OCI-LY7 (cell line): ENCODE data around the gene CLMN. TPM values are rescaled to one million over a fixed set of nuclear protein-coding genes. Genes with fewer than 3 reads are reported as not detected.

Experiments used
- BruUV-seq: library from RNA; stranded (reverse); fragments of 400-500 nt; replicated peaks from 2 replicates; lab custom pipeline; 2021; lab: Mats Ljungman, UMichigan
- CTCF ChIA-PET: fragments of 300-600 bp; sonication (Branson Sonifier 250); formaldehyde crosslinking; loops from one replicate; lab custom pipeline; 2022; ENCODE audit warnings: antibody characterized with exemption; ENCODE audit not compliant: unreplicated experiment; lab: Charles Lee
- POLR2A ChIA-PET: fragments of 300-600 bp; sonication (Branson Sonifier 250); formaldehyde crosslinking; loops from one replicate; lab custom pipeline; 2022; ENCODE audit warnings: antibody characterized with exemption; lab: Charles Lee
- DNase-seq: peaks from one replicate; pipeline ENCODE4 v3.0.0-alpha.2; 2015; ENCODE audit warnings: low spot score
- H2AFZ ChIP-seq: fragments of 200-600 bp; sonication (generic), shearing (Covaris generic); 2 replicates; pipeline ENCODE4 v1.6.1; 2014; ENCODE audit warnings: mild to moderate bottlenecking, antibody characterized with exemption, low read length, moderate library complexity
- H3K27ac ChIP-seq: fragments of 200-600 bp; sonication (generic); 2 replicates; pipeline ENCODE4 v1.5.1; 2014; ENCODE audit warnings: mixed run types, low read depth, mild to moderate bottlenecking, moderate library complexity, low read length, inconsistent platforms; ENCODE audit not compliant: poor library complexity, severe bottlenecking
- H3K36me3 ChIP-seq: fragments of 200-600 bp; sonication (generic); 2 replicates; pipeline ENCODE4 v1.6.1; 2014; ENCODE audit warnings: mild to moderate bottlenecking, antibody characterized with exemption, low read length, moderate library complexity, mixed read lengths; ENCODE audit not compliant: insufficient read depth
- H3K4me1 ChIP-seq: fragments of 200-600 bp; sonication (generic); 2 replicates; pipeline ENCODE4 v1.5.1; 2014; ENCODE audit warnings: mild to moderate bottlenecking, low read length; ENCODE audit not compliant: insufficient read depth, poor library complexity, severe bottlenecking
- H3K4me2 ChIP-seq: fragments of 200-600 bp; sonication (generic); 2 replicates; pipeline ENCODE4 v1.6.1; 2014; ENCODE audit warnings: mild to moderate bottlenecking, low read length
- H3K4me3 ChIP-seq: fragments of 200-600 bp; sonication (generic); 2 replicates; pipeline ENCODE4 v1.5.1; 2014; ENCODE audit warnings: mild to moderate bottlenecking, low read depth, low read length; ENCODE audit not compliant: poor library complexity, severe bottlenecking
- H3K79me2 ChIP-seq: fragments of 200-600 bp; sonication (generic); 2 replicates; pipeline ENCODE4 v1.6.1; 2016; ENCODE audit warnings: low read depth, mild to moderate bottlenecking, low read length, moderate library complexity, mixed read lengths; ENCODE audit not compliant: insufficient read depth
- H3K9me2 ChIP-seq: fragments of 200-600 bp; sonication (generic); 2 replicates; pipeline ENCODE4 v1.6.1; 2016; ENCODE audit warnings: mild to moderate bottlenecking, low read length, mixed read lengths; ENCODE audit not compliant: insufficient read depth
- H3K9me3 ChIP-seq: fragments of 200-600 bp; sonication (generic); 2 replicates; pipeline ENCODE4 v1.6.1; 2014; ENCODE audit warnings: mild to moderate bottlenecking, mixed run types, low read length, mixed read lengths
- H4K20me1 ChIP-seq: fragments of 200-600 bp; sonication (generic); 2 replicates; pipeline ENCODE4 v1.6.1; 2014; ENCODE audit warnings: mild to moderate bottlenecking, antibody characterized with exemption, low read length, moderate library complexity, mixed read lengths; ENCODE audit not compliant: insufficient read depth
- CTCF ChIP-seq: fragments of 200-600 bp; sonication (generic); conservative IDR thresholded peaks from 2 replicates; pipeline ENCODE4 v1.5.1; 2014; ENCODE audit warnings: mild to moderate bottlenecking, antibody characterized with exemption, low read length, moderate library complexity, mixed read lengths
- EZH2phosphoT487 ChIP-seq: fragments of 200-600 bp; sonication (generic); IDR thresholded peaks from 2 replicates; pipeline ENCODE4 v1.6.1; 2018; ENCODE audit warnings: low read depth, borderline replicate concordance, mild to moderate bottlenecking, mixed run types, antibody characterized with exemption, low read length, moderate library complexity, mixed read lengths
- intact Hi-C: fragments of 100-400 bp; cut with micrococcal nuclease; formaldehyde crosslinking; loops from one replicate; pipeline ENCODE4 v1.10.0; 2022; ENCODE audit not compliant: unreplicated experiment
- total RNA-seq, 2 experiments: library from RNA; depleted of rRNA in 1 of 2; stranded (reverse); fragments of >200 nt in 1 of 2; shearing (Covaris generic) in 1 of 2; gene quantifications; 2 replicates each; pipeline ENCODE4 v1.2.3, GENCODE V29; 2014 to 2022

Gene CLMN
- total RNA-seq, 2 experiments from 2014 or later = 6.8 to 12.0 TPM

- H3K79me2 ChIP-seq = no peaks in the 10 kb centered on the region
- H3K4me2 ChIP-seq = no peak overlapping the region
- TF ChIP-seq CTCF (no peak), EZH2phosphoT487 (no peak)
- no peak overlapping the region for H3K27ac ChIP-seq
- intact Hi-C loops = no loop called here
- no peaks in the 10 kb centered on the region for H3K4me1 ChIP-seq
- H3K4me3 ChIP-seq = no peak overlapping the region
- no peak for DNase-seq
- H3K36me3 ChIP-seq = no peaks in the 10 kb centered on the region
- H2AFZ ChIP-seq = no peak overlapping the region
- BruUV-seq = no TSS peak
- CTCF ChIA-PET = no interaction called here
- no peaks in the 10 kb centered on the region for H4K20me1 ChIP-seq
- POLR2A ChIA-PET = no interaction called here
- no peaks in the 10 kb centered on the region for H3K9me2 ChIP-seq
- no peaks in the 10 kb centered on the region for H3K9me3 ChIP-seq
These were observed 33.3 kb upstream of the CLMN start for GRCh38 chr14:95353007-95353406.

GRCh38 chr14:95352481-95352880, 32.8 kb upstream of the CLMN start:
- intact Hi-C loops = no loop called here
- no peaks in the 10 kb centered on the region for H3K9me2 ChIP-seq
- H3K27ac ChIP-seq = no peak overlapping the region
- no peak overlapping the region for H3K4me3 ChIP-seq
- H2AFZ ChIP-seq = no peak overlapping the region
- POLR2A ChIA-PET = no interaction called here
- no peak for DNase-seq
- H3K36me3 ChIP-seq = no peaks in the 10 kb centered on the region
- H3K4me1 ChIP-seq = no peaks in the 10 kb centered on the region
- no TSS peak for BruUV-seq
- no peaks in the 10 kb centered on the region for H3K79me2 ChIP-seq
- CTCF ChIA-PET = no interaction called here
- no peaks in the 10 kb centered on the region for H3K9me3 ChIP-seq
- no peaks in the 10 kb centered on the region for H4K20me1 ChIP-seq
- TF ChIP-seq CTCF (no peak), EZH2phosphoT487 (no peak)
- H3K4me2 ChIP-seq = no peak overlapping the region

GRCh38 chr14:95349241-95349640, 29.5 kb upstream of the CLMN start:
- Histone ChIP-seq H4K20me1 (no peaks in the 10 kb centered on the region), H3K9me2 (no peaks in the 10 kb centered on the region), H3K36me3 (no peaks in the 10 kb centered on the region), H3K4me1 (no peaks in the 10 kb centered on the region), H3K4me2 (no peak overlapping the region), H3K9me3 (no peaks in the 10 kb centered on the region), H3K79me2 (no peaks in the 10 kb centered on the region), H2AFZ (no peak overlapping the region), H3K27ac (no peak overlapping the region), H3K4me3 (no peak overlapping the region)
- no TSS peak for BruUV-seq
- POLR2A ChIA-PET = no interaction called here
- CTCF ChIA-PET = no interaction called here
- no peak for DNase-seq
- intact Hi-C loops = no loop called here
- TF ChIP-seq EZH2phosphoT487 (no peak), CTCF (no peak)
